Chondrocyte (in vitro differentiated cells): ENCODE results near the gene FGF12. TPM values are rescaled to one million over a fixed set of nuclear protein-coding genes. Genes with fewer than 3 reads are reported as not detected.

ENCODE experiments used
- DNase-seq: peaks from one replicate; pipeline ENCODE4 v3.0.0; 2021; ENCODE audit warnings: mixed read lengths, low spot score
- H3K27ac Mint-ChIP-seq: one replicate; pipeline ENCODE4 v1.8.0; 2021; ENCODE audit warnings: mild to moderate bottlenecking, moderate library complexity, mixed read lengths; ENCODE audit not compliant: unreplicated experiment
- H3K27me3 Mint-ChIP-seq: 2 replicates; pipeline ENCODE4 v1.8.0; 2021; ENCODE audit warnings: low read depth, mixed read lengths
- H3K36me3 Mint-ChIP-seq: 2 replicates; pipeline ENCODE4 v1.8.0; 2021; ENCODE audit warnings: low read depth, mixed read lengths
- H3K4me1 Mint-ChIP-seq: 2 replicates; pipeline ENCODE4 v1.8.0; 2021; ENCODE audit warnings: low read depth, mild to moderate bottlenecking, mixed read lengths
- H3K4me3 Mint-ChIP-seq: one replicate; pipeline ENCODE4 v1.8.0; 2021; ENCODE audit warnings: mild to moderate bottlenecking, moderate library complexity, mixed read lengths; ENCODE audit not compliant: unreplicated experiment
- H3K9me3 Mint-ChIP-seq: 2 replicates; pipeline ENCODE4 v1.8.0; 2021; ENCODE audit warnings: low read depth, mixed read lengths
- CTCF ChIP-seq: fragments of 200-600 bp; sonication (generic); IDR thresholded peaks from 2 replicates; pipeline ENCODE4 v1.5.0; 2021; ENCODE audit warnings: antibody characterized with exemption, mild to moderate bottlenecking, moderate library complexity
- total RNA-seq: library from RNA; stranded (reverse); gene quantifications from 3 replicates; pipeline ENCODE4 v1.2.1, GENCODE V29; 2021

FGF12 gene
- total RNA-seq, 1 donor from 2014 or later: 0.15 TPM

DNA sequence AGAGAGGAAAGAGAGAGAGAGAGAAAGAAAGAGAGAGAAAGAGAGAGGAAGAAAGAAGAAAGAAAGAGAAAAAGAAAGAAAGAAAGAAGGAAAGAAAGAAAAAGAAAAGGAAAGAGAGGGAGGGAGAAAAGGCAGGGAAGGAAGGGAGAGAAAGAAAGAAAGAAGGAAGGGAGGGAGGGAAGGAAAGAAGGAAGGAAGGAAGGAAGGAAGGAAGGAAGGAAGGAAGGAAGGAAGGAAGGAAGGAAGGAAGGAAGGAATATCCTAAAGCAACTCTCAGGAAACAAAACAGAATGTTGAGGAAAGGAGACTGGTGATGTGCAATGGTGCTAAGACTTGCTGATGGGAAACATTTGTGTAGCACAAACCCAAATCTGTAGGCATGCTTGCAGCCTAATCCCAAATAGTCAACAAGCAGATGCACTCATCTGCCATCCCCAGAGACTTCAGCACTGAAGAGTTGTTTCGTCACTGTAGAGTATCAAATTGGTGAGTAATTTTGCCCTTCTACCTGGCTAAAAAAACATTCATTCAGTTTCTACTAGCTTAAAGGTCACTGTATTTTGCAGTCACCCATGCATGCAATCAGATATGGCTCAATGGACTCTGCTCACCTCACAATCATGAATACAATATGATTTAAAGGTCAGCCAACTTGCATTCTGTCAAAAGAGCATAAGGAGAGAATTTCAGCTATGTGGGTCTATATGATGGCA is 480.3 kb downstream of the FGF12 start:
- no peak for TF ChIP-seq CTCF
- DNase-seq: no peak
- Mint-ChIP-seq H3K9me3 (no peaks in the 10 kb centered on the region), H3K27me3 (no peaks in the 10 kb centered on the region), H3K4me3 (no peak overlapping the region), H3K27ac (no peak overlapping the region), H3K4me1 (no peaks in the 10 kb centered on the region), H3K36me3 (no peaks in the 10 kb centered on the region)

DNA sequence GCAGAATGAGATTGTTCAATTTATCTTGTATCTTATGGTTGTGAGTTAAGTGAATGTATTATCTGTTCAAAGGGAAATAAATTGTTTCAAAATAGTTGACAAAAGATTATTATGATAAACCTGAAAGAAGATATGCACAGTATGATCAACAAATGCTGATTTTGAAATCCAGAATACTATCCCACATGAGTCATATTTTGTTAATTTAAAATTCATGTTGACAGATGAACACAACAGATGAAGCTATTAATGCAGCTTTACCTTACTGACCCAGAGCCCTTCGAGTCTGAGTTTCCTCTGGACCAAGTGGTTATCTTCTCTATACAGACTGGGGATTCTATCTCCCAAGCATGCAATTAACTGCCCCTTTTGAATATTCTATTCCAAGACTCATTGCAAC is 482.8 kb downstream of the FGF12 start:
- H3K4me3 Mint-ChIP-seq: no peak overlapping the region
- no peak for TF ChIP-seq CTCF
- H3K4me1 Mint-ChIP-seq: no peaks in the 10 kb centered on the region
- no peaks in the 10 kb centered on the region for H3K9me3 Mint-ChIP-seq
- H3K27ac Mint-ChIP-seq: no peak overlapping the region
- no peak for DNase-seq
- no peaks in the 10 kb centered on the region for H3K36me3 Mint-ChIP-seq
- peaks cover 4% of the 10 kb centered on the region for H3K27me3 Mint-ChIP-seq

GRCh38 chr3:192239956-192240355 is 487.4 kb downstream of the FGF12 start:
- Mint-ChIP-seq H3K36me3 (no peaks in the 10 kb centered on the region), H3K4me3 (no peak overlapping the region), H3K27me3 (peaks cover 4% of the 10 kb centered on the region), H3K9me3 (peaks cover 14% of the 10 kb centered on the region), H3K27ac (no peak overlapping the region), H3K4me1 (no peaks in the 10 kb centered on the region)
- TF ChIP-seq CTCF: no peak
- no peak for DNase-seq

- H3K27ac Mint-ChIP-seq: no peak overlapping the region
- H3K4me3 Mint-ChIP-seq: no peak overlapping the region
- H3K27me3 Mint-ChIP-seq: peaks cover 4% of the 10 kb centered on the region
- no peak for DNase-seq
- peaks cover 17% of the 10 kb centered on the region for H3K9me3 Mint-ChIP-seq
- TF ChIP-seq CTCF: no peak
- no peaks in the 10 kb centered on the region for H3K36me3 Mint-ChIP-seq
- no peaks in the 10 kb centered on the region for H3K4me1 Mint-ChIP-seq
Measured at GRCh38 chr3:192237992-192238608, 489.2 kb downstream of the FGF12 start.

DNA sequence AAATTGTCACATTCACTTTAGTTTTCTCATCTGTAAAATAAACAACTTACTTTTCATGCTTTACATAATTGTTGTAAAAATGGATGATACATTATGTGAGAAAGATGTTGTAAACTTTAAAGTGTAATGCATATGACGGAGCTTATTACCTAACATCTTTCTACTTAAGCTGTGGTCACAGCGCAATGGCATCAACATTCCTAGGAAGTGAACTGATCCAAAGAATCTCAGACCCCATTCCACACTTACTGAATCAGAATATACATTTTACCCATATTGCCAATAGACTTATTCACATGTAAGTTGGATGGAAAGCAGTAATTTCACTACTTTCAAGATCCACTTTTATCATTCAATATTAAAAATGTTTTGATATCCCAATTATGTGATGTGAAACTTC is 497.5 kb downstream of the FGF12 start:
- no peak for TF ChIP-seq CTCF
- Mint-ChIP-seq H3K27ac (no peak overlapping the region), H3K4me3 (no peak overlapping the region), H3K9me3 (peaks cover 9% of the 10 kb centered on the region), H3K27me3 (no peaks in the 10 kb centered on the region), H3K36me3 (no peaks in the 10 kb centered on the region), H3K4me1 (no peaks in the 10 kb centered on the region)
- no peak for DNase-seq
